CD14-positive monocyte (primary cell): Measurements from ENCODE around the gene KPNA5. TPM values are rescaled to one million over a fixed set of nuclear protein-coding genes. Genes with fewer than 3 reads are reported as not detected.
A peak's percentile ranks its signal among the peaks of the same experiment; 100 is the strongest.

Experiments
- DNase-seq, 3 donors: peaks; one replicate each; pipeline ENCODE4 v3.0.0-alpha.2; 2011 to 2022
- H2AFZ ChIP-seq: 2 replicates; pipeline ENCODE4 v1.6.0; 2012; ENCODE audit warnings: mild to moderate bottlenecking, low read depth, low read length, inconsistent platforms; ENCODE audit not compliant: insufficient read depth, poor library complexity, severe bottlenecking
- H3K27ac ChIP-seq, 2 donors: 1 replicate in 1 of 2; 2 replicates in 1 of 2; pipeline ENCODE4 v1.5.1; 2012 to 2013; ENCODE audit warnings: low read length in 2 of 2, control low read depth in 1 of 2, inconsistent platforms in 1 of 2, low read depth in 1 of 2, mild to moderate bottlenecking in 1 of 2
- H3K27me3 ChIP-seq, 2 donors: one replicate each; pipeline versions ENCODE4 v1.6.0 to v1.6.1; 2011 to 2013; ENCODE audit warnings: low read length in 2 of 2; ENCODE audit not compliant: control insufficient read depth in 2 of 2, insufficient read depth in 2 of 2
- H3K36me3 ChIP-seq, 2 donors: replicated peaks in 1 of 2; 1 replicate in 1 of 2; 2 replicates in 1 of 2; pipeline versions ENCODE4 v1.5.1 to v1.6.1; 2012 to 2013; ENCODE audit warnings: low read length in 2 of 2, control low read depth in 1 of 2, inconsistent platforms in 1 of 2, mild to moderate bottlenecking in 1 of 2; ENCODE audit not compliant: insufficient read depth in 2 of 2, control insufficient read depth in 1 of 2
- H3K4me1 ChIP-seq, 2 donors: 1 replicate in 1 of 2; 2 replicates in 1 of 2; pipeline versions ENCODE4 v1.5.1 to v1.6.1; 2012 to 2013; ENCODE audit warnings: low read length in 2 of 2, control low read depth in 1 of 2, inconsistent platforms in 1 of 2, mild to moderate bottlenecking in 1 of 2, moderate library complexity in 1 of 2; ENCODE audit not compliant: insufficient read depth in 2 of 2, control insufficient read depth in 1 of 2
- H3K4me2 ChIP-seq: replicated peaks from 2 replicates; pipeline ENCODE3; 2012; ENCODE audit warnings: low read length, moderate library complexity, mild to moderate bottlenecking; ENCODE audit not compliant: poor library complexity, severe bottlenecking; ENCODE audit errors: extremely low read depth
- H3K4me3 ChIP-seq, 3 experiments: fragments of 200-600 bp in 1 of 3; sonication (generic) in 1 of 3; replicated peaks in 1 of 3; 1 replicate in 2 of 3; 2 replicates in 1 of 3; pipeline ENCODE4 v1.5.1; 2011 to 2013; ENCODE audit warnings: low read length in 3 of 3, mild to moderate bottlenecking in 3 of 3, control low read depth in 2 of 3, low read depth in 2 of 3, inconsistent platforms in 1 of 3, moderate library complexity in 1 of 3
- H3K79me2 ChIP-seq: 2 replicates; pipeline ENCODE4 v1.6.0; 2012; ENCODE audit warnings: mild to moderate bottlenecking, control low read depth, inconsistent platforms, low read length, moderate library complexity; ENCODE audit not compliant: insufficient read depth
- H3K9ac ChIP-seq: 2 replicates; pipeline ENCODE4 v1.6.0; 2017; ENCODE audit warnings: low read length, mild to moderate bottlenecking; ENCODE audit not compliant: insufficient read depth, poor library complexity, severe bottlenecking
- H3K9me3 ChIP-seq, 2 donors: replicated peaks in 1 of 2; 1 replicate in 1 of 2; 2 replicates in 1 of 2; pipeline versions ENCODE4 v1.5.1 to v1.6.1; 2012 to 2013; ENCODE audit warnings: low read length in 2 of 2, control low read depth in 1 of 2; ENCODE audit not compliant: control insufficient read depth in 1 of 2, insufficient read depth in 1 of 2
- H4K20me1 ChIP-seq: 2 replicates; pipeline ENCODE4 v1.6.0; 2012; ENCODE audit warnings: mild to moderate bottlenecking, low read length, control low read depth, moderate library complexity; ENCODE audit not compliant: insufficient read depth
- H3K27ac Mint-ChIP-seq, 7 donors: one replicate each; pipeline ENCODE4 v1.8.0; 2020; ENCODE audit warnings: mild to moderate bottlenecking in 7 of 7, mixed read lengths in 7 of 7, moderate library complexity in 6 of 7, inconsistent platforms in 2 of 7
- H3K27me3 Mint-ChIP-seq, 3 donors: one replicate each; pipeline ENCODE4 v1.8.0; 2021 to 2022; ENCODE audit warnings: low read depth in 3 of 3, mild to moderate bottlenecking in 3 of 3, mixed read lengths in 3 of 3, moderate library complexity in 3 of 3, inconsistent platforms in 1 of 3
- H3K36me3 Mint-ChIP-seq, 2 donors: one replicate each; pipeline ENCODE4 v1.8.0; 2020; ENCODE audit warnings: mixed read lengths in 2 of 2, inconsistent platforms in 1 of 2, mild to moderate bottlenecking in 1 of 2
- H3K4me1 Mint-ChIP-seq: one replicate; pipeline ENCODE4 v1.8.0; 2020; ENCODE audit warnings: mild to moderate bottlenecking, mixed read lengths
- H3K4me3 Mint-ChIP-seq, 2 donors: one replicate each; pipeline ENCODE4 v1.8.0; 2020; ENCODE audit warnings: mild to moderate bottlenecking in 2 of 2, mixed read lengths in 2 of 2, moderate library complexity in 1 of 2
- H3K9me3 Mint-ChIP-seq, 7 donors: one replicate each; pipeline ENCODE4 v1.8.0; 2020 to 2022; ENCODE audit warnings: mixed read lengths in 7 of 7, mild to moderate bottlenecking in 6 of 7, moderate library complexity in 6 of 7, inconsistent platforms in 2 of 7
- CTCF ChIP-seq: fragments of 200-600 bp; IDR thresholded peaks from one replicate; pipeline ENCODE4 v1.8.0; 2022; ENCODE audit warnings: antibody characterized with exemption, mild to moderate bottlenecking
- WGBS: methylation state at CpG from one replicate; pipeline ENCODE4 v1.1.5; 2013; ENCODE audit warnings: missing lambda C conversion rate; ENCODE audit not compliant: insufficient coverage; 5-methylcytosine and 5-hydroxymethylcytosine counted together
- intact Hi-C, 2 donors: fragments of 100-400 bp; cut with micrococcal nuclease; formaldehyde crosslinking; loops; one replicate each; pipeline versions ENCODE4 v1.15.0 to v1.15.1; 2023
- polyA plus RNA-seq, 3 donors: library from polyadenylated mRNA; depleted of rRNA in 1 of 3; unstranded in 2 of 3; stranded (reverse) in 1 of 3; fragments of 300-500 nt in 2 of 3; fragments of >200 nt in 1 of 3; fragmentation: Illumina TruSeq in 2 of 3; gene quantifications; 1 replicate in 2 of 3; 2 replicates in 1 of 3; pipeline ENCODE4 v1.2.3, GENCODE V29; 2012 to 2021

KPNA5 gene
- polyA plus RNA-seq, 3 donors, result 1.7 to 2.9 (median 2.3) TPM

GRCh38 chr6:116667623-116668022 lies 13.4 kb upstream of the KPNA5 start:
- H3K79me2 ChIP-seq, result peaks cover 60% of the 10 kb centered on the region
- peak overlapping the region; percentile 98 for H3K4me2 ChIP-seq
- peaks cover 11 to 41% of the 10 kb centered on the region in 2 donors for H3K4me1 ChIP-seq
- no CpG with 5 or more reads among the region's 3 CpGs for WGBS
- peak overlapping the region; percentile 96 to 98 for H3K4me3 Mint-ChIP-seq
- no peak for TF ChIP-seq CTCF
- no peaks in the 10 kb centered on the region for H3K9me3 Mint-ChIP-seq
- intact Hi-C loops, result loop anchor here (1.0 to 5.0 kb wide), 2 partner anchors 14 to 95 kb away; partner anchors contain the start of genes KPNA5 (in 1 of the 2) and RWDD1 (in 1 of the 2)
- H3K4me1 Mint-ChIP-seq, result peaks cover 36% of the 10 kb centered on the region
- H3K9me3 ChIP-seq, result no peaks in the 10 kb centered on the region
- H3K36me3 ChIP-seq, result peaks cover 1 to 3% of the 10 kb centered on the region in 2 donors
- H3K27ac ChIP-seq, result peak overlapping the region in 1 of 2 donors; percentile 92
- H3K9ac ChIP-seq, result peak overlapping the region; percentile 83
- peak overlapping the region; percentile 88 to 94 (median 93) for H3K4me3 ChIP-seq
- peak overlapping the region; percentile 94 to 98 (median 96) for H3K27ac Mint-ChIP-seq
- peak; percentile 37 to 54 (median 53) for DNase-seq
- H2AFZ ChIP-seq, result peak overlapping the region; percentile 89
- H3K27me3 Mint-ChIP-seq, result peaks cover 0 to 2% (median 0%) of the 10 kb centered on the region in 3 donors
- H4K20me1 ChIP-seq, result peaks cover 13% of the 10 kb centered on the region
- H3K27me3 ChIP-seq, result no peaks in the 10 kb centered on the region
- H3K36me3 Mint-ChIP-seq, result peaks cover 5 to 17% of the 10 kb centered on the region in 2 donors

- intact Hi-C loops, result no loop called here
- no peaks in the 10 kb centered on the region for H3K9me3 ChIP-seq
- Mint-ChIP-seq H3K4me3 (no peak overlapping the region), H3K27ac (no peak overlapping the region), H3K36me3 (no peaks in the 10 kb centered on the region), H3K27me3 (peaks cover 0 to 5% (median 3%) of the 10 kb centered on the region in 3 donors), H3K9me3 (no peaks in the 10 kb centered on the region), H3K4me1 (peaks cover 6% of the 10 kb centered on the region)
- H4K20me1 ChIP-seq, result no peaks in the 10 kb centered on the region
- H3K36me3 ChIP-seq, result no peaks in the 10 kb centered on the region
- H3K4me2 ChIP-seq, result no peak overlapping the region
- no peak overlapping the region for H3K9ac ChIP-seq
- H2AFZ ChIP-seq, result no peak overlapping the region
- peaks cover 8 to 13% of the 10 kb centered on the region in 2 donors for H3K4me1 ChIP-seq
- 95% methylated on average over 4 of the region's 4 CpGs for WGBS
- no peak overlapping the region for H3K27ac ChIP-seq
- H3K79me2 ChIP-seq, result peaks cover 13% of the 10 kb centered on the region
- no peak for TF ChIP-seq CTCF
- H3K27me3 ChIP-seq, result no peaks in the 10 kb centered on the region
- peak in 1 of 3 donors; percentile 12 for DNase-seq
- H3K4me3 ChIP-seq, result no peak overlapping the region
These were observed 8.7 kb upstream of the KPNA5 start for GRCh38 chr6:116672306-116672705.
